SK-N-MC (cell line): Measurements from ENCODE around the gene SLC31A1.

Experiments used
- EZH2 ChIP-seq: fragments of 200-600 bp; sonication (generic); IDR thresholded peaks from one replicate; pipeline ENCODE4 v1.6.1; 2017; ENCODE audit warnings: antibody characterized with exemption
- POLR2AphosphoS5 ChIP-seq: IDR thresholded peaks from 2 replicates; pipeline ENCODE4 v1.6.1; 2012; ENCODE audit warnings: mild to moderate bottlenecking, low read depth, low read length, borderline replicate concordance

- TF ChIP-seq EZH2 (no peak), POLR2AphosphoS5 (no peak)
These were observed 24.6 kb downstream of the SLC31A1 start for GRCh38 chr9:113245894-113246293.
